ENCODE data around the gene TRIM71. TPM values are rescaled to one million over a fixed set of nuclear protein-coding genes. Genes with fewer than 3 reads are reported as not detected.

Gene TRIM71
- total and polyA plus RNA-seq, 2 of the 13 experiments (the other 11 are each of a cell fraction or from before 2014, with no cell fraction given): 21.7 to 76.9 TPM

- TF ChIP-seq PATZ1 (CRISPR knock-in tag; IDR thresholded peaks at IDR 0.05): peak; percentile 95
- no peak for TF ChIP-seq MIXL1 (CRISPR knock-in tag; IDR thresholded peaks at IDR 0.05)
- TF ChIP-seq TBP (CRISPR knock-in tag; IDR thresholded peaks at IDR 0.05): no peak
- no peak; the same call in 1 of the 2 replicates for TF ChIP-seq POGZ (CRISPR knock-in tag; IDR thresholded peaks at IDR 0.05)
- no peak for TF ChIP-seq MED8 (CRISPR knock-in tag; IDR thresholded peaks at IDR 0.05; ENCODE audit: insufficient replicate concordance)
- TF ChIP-seq PCBP2 (optimal IDR thresholded peaks at IDR 0.05; ENCODE audit: low read depth, low read length, poor library complexity, severe bottlenecking): no peak
- TF ChIP-seq ZSCAN22 (CRISPR knock-in tag; IDR thresholded peaks at IDR 0.05): no peak
- no peak for TF ChIP-seq ZNF501 (CRISPR knock-in tag; IDR thresholded peaks at IDR 0.05)
- no peak for TF ChIP-seq TOPORS (CRISPR knock-in tag; IDR thresholded peaks at IDR 0.05)
- TF ChIP-seq NFE2L2 (IDR thresholded peaks at IDR 0.05; ENCODE audit: low read length): no peak
- no peak for TF ChIP-seq CHD2 (IDR thresholded peaks at IDR 0.05; ENCODE audit: low read depth, low read length)
- no peak for TF ChIP-seq GPBP1L1 (CRISPR knock-in tag; IDR thresholded peaks at IDR 0.05)
- no peak for TF ChIP-seq DDIT3 (CRISPR knock-in tag; IDR thresholded peaks at IDR 0.05)
- no peak for TF ChIP-seq ZNF280B (CRISPR knock-in tag; IDR thresholded peaks at IDR 0.05; ENCODE audit: borderline replicate concordance)
- no peak for TF ChIP-seq FOSL2 (CRISPR knock-in tag; IDR thresholded peaks at IDR 0.05)
- TF ChIP-seq ZNF281 (CRISPR knock-in tag; IDR thresholded peaks at IDR 0.05; ENCODE audit: borderline replicate concordance): peak; percentile 63; the same call in 1 of the 2 replicates
- TF ChIP-seq KAT2B (IDR thresholded peaks at IDR 0.05; ENCODE audit: borderline replicate concordance, low read depth, low read length): no peak
- TF ChIP-seq BCL3 (CRISPR knock-in tag; IDR thresholded peaks at IDR 0.05): no peak
- no peak for TF ChIP-seq MTERF4 (CRISPR knock-in tag; IDR thresholded peaks at IDR 0.05)
- TF ChIP-seq SMC3 (IDR thresholded peaks at IDR 0.05; ENCODE audit: low read length): no peak
- peak; percentile 7; the same call in 1 of the 2 replicates for TF ChIP-seq MYC (CRISPR knock-in tag; IDR thresholded peaks at IDR 0.05; ENCODE audit: borderline replicate concordance)
Measured at GRCh38 chr3:32780735-32781210, 37.0 kb upstream of the TRIM71 start (continued).

All from HepG2 (cell line).